Measurements from ENCODE around the gene LMX1A.

Gene LMX1A

GRCh38 chr1:165312591-165312990 lies 43.9 kb downstream of the LMX1A start:
- ChIA-PET CTCF (no interaction called here), POLR2A (no interaction called here)
- no peak for DNase-seq (ENCODE audit: low read depth, low spot score)
- no peak for TF ChIP-seq CTCF (IDR thresholded peaks at IDR 0.05; ENCODE audit: insufficient read depth, low read length, missing control alignments)
- no peak overlapping the region for H3K4me3 ChIP-seq (ENCODE audit: low read depth, low read length)

DNA sequence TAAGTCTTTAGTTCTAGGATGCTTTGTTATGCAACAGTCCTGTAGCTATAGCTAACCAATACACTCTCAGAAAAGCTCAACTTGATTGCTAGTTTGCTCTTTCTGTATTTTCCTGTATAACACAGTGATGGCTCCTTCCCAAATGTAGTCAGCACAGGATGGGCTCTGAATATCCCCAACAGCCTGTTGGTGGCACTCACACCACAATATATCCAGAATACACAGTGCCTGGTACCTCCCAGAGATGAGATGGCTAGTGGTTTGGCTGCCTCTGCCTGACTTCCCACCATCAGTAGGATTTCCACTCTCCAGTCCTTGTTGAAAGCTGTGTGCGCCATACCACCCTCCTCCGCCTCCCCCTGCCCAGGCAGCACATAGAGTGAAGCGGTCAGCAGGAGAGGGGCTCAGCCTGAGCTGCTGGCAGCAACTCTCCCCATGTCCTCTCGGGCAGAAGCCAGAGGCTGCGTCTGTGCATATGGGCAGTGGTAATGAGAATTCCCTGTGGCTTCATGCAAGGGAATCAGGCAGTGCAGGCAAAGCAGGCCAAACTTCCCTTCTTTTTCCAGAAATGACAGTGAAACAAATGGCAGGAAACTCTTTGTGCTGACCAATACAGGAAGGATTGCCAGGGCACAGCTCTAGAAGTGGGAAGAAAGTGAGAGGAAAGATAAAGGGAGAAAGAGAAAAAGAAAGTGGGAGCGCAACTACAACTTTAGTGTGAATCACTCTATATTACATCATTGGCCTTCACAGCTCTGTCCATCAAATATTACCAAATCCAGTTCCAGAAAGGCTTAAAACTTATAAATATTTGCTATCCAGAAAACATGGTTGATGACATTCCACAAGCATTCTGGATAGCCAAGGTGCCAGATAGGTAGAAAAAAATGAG lies 49.7 kb downstream of the LMX1A start:
- H3K4me3 ChIP-seq (ENCODE audit: low read depth, low read length): no peak overlapping the region
- CTCF ChIA-PET: no interaction called here
- TF ChIP-seq CTCF (IDR thresholded peaks at IDR 0.05; ENCODE audit: insufficient read depth, low read length, missing control alignments): no peak
- DNase-seq (ENCODE audit: low read depth, low spot score): no peak
- POLR2A ChIA-PET: no interaction called here

DNA sequence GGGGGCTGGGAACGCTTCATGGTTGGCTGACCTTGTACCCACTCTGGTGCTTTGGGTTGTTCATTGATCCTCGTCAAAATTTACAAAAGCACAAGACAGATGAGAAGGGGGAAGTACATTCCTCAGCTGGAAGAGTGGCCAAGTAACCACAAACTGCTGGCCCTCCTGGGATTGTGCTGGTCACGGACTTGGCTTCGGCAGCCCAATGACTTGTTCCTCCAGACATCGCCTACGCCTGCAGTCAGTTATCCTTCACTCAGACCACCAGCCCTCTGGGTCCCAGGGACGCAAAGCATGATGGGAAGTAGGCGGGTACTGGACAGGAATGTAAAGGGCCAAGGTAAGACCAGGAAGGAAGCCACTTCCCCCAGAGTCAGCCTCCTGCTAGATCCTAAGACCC lies 53.1 kb downstream of the LMX1A start:
- no peak overlapping the region for H3K4me3 ChIP-seq (ENCODE audit: low read depth, low read length)
- CTCF ChIA-PET: no interaction called here
- no peak for TF ChIP-seq CTCF (IDR thresholded peaks at IDR 0.05; ENCODE audit: insufficient read depth, low read length, missing control alignments)
- POLR2A ChIA-PET: no interaction called here
- no peak for DNase-seq (ENCODE audit: low read depth, low spot score)

GRCh38 chr1:165300400-165300903 lies 56.1 kb downstream of the LMX1A start:
- no peak for TF ChIP-seq CTCF (IDR thresholded peaks at IDR 0.05; ENCODE audit: insufficient read depth, low read length, missing control alignments)

DNA sequence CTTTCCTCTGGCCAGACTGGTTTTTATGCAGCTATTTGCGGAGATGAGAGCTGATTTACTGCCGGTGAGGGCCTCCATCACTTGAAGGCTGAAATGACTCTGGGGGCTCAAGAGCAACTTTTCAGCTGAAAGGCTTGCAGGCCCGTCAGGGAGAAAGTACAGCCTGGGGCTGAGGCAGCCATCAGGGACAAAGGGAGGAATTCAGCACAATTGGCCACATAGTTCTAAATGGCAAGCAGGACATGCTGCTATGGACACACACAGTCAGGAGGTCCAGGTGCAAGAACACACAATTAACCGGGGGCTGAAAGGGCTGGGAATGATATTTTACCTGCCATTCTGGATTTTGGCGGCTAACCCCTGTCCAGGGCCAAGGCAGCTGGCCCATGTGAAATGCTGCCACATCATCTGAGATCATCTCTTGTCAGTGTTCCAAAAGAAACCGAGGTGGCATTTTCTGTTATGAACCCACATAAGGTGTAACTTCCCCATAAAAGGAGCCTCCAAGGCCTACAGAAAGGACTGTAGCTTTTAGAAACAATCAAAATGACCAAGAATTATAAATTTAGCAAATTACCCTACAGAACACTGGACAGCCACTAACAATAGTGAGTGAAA lies 58.2 kb downstream of the LMX1A start:
- no peak overlapping the region for H3K4me3 ChIP-seq (ENCODE audit: low read depth, low read length)
- no peak for DNase-seq (ENCODE audit: low read depth, low spot score)
- TF ChIP-seq CTCF (IDR thresholded peaks at IDR 0.05; ENCODE audit: insufficient read depth, low read length, missing control alignments): no peak
- POLR2A ChIA-PET: no interaction called here
- CTCF ChIA-PET: no interaction called here

More at GRCh38 chr1:165300400-165300903, 56.1 kb downstream of the LMX1A start:
- ChIA-PET POLR2A (no interaction called here), CTCF (no interaction called here)
- no peak for DNase-seq (ENCODE audit: low read depth, low spot score)
- H3K4me3 ChIP-seq (ENCODE audit: low read depth, low read length): no peak overlapping the region

- H3K4me3 ChIP-seq (ENCODE audit: low read depth, low read length): no peak overlapping the region
- CTCF ChIA-PET: no interaction called here
- DNase-seq (ENCODE audit: low read depth, low spot score): no peak
- POLR2A ChIA-PET: no interaction called here
- TF ChIP-seq CTCF (IDR thresholded peaks at IDR 0.05; ENCODE audit: insufficient read depth, low read length, missing control alignments): no peak
Observed at GRCh38 chr1:165296205-165296604, 60.3 kb downstream of the LMX1A start.
